Measurements from ENCODE around the gene PTMS.

DNA sequence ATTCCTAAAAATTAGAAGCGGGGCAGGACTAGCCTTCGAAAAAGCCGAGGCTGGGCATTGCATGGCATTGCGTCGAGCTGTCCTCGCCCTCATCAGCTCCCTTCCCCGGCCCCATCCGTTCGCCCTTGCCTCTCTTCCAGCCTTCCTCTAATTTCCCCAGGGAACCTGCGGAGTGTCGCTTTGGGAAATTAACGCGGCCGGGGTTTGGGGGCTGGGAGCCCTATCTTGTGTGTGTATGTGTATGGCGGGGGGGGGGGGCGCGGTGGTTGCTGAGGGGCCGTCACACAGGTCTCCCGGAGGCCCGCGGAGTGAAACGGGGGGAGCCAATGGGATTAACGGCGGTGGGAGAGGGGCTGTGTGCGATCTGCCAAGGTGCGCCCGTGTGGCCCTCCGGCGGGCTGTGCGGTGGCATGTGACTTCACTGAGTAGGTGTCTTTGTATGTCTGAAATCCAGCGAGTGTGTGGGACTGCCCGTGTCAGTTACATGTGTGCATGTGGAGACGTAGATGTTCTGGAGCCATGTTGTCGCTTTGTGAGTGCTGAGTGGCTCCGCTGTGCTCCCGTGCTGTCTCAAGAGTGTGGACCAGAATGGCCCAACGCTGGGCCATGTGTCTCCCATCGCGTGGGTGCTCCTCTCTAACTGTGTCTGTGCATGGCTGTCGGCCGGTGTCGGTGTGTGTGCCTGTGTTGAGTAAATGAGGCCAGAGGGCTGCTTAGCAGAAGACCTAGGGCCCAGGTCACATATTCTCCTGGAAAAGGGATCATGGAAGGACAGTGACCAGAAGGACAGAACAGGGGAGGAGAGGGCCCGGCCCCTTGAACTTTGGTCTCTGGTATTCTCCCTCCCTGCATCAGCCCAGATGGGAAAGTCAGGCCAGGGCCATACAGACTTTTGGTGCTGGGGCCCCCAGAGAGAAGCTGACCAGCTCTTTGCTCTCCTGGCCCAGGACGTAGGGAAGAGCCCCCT, 1.5 kb downstream of the PTMS start:
- TF ChIP-seq, protein P1, sequence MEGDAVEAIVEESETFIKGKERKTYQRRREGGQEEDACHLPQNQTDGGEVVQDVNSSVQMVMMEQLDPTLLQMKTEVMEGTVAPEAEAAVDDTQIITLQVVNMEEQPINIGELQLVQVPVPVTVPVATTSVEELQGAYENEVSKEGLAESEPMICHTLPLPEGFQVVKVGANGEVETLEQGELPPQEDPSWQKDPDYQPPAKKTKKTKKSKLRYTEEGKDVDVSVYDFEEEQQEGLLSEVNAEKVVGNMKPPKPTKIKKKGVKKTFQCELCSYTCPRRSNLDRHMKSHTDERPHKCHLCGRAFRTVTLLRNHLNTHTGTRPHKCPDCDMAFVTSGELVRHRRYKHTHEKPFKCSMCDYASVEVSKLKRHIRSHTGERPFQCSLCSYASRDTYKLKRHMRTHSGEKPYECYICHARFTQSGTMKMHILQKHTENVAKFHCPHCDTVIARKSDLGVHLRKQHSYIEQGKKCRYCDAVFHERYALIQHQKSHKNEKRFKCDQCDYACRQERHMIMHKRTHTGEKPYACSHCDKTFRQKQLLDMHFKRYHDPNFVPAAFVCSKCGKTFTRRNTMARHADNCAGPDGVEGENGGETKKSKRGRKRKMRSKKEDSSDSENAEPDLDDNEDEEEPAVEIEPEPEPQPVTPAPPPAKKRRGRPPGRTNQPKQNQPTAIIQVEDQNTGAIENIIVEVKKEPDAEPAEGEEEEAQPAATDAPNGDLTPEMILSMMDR (conservative IDR thresholded peaks at IDR 0.05 in 1 of 2, IDR thresholded peaks at IDR 0.05 in 1 of 2; ENCODE audit: extremely low read depth in 1 of 2, insufficient read depth in 1 of 2, low read depth in 1 of 2, low read length in 2 of 2): no peak
- TF ChIP-seq EZH2 (IDR thresholded peaks at IDR 0.05; ENCODE audit: borderline replicate concordance, low read length): no peak

Data from mammary epithelial cell (primary cell).